GM12865 (cell line): ENCODE data around the gene TTC39C.

ENCODE experiments used
- DNase-seq: peaks from one replicate; pipeline ENCODE4 v3.0.0; 2010; ENCODE audit warnings: low read depth
- H3K4me3 ChIP-seq: 2 replicates; pipeline ENCODE4 v1.5.1; 2011; ENCODE audit warnings: mild to moderate bottlenecking, low read depth, low read length, control low read depth
- TF ChIP-seq, protein P1 (sequence below): IDR thresholded peaks from 2 replicates; pipeline ENCODE4 v1.5.1; 2011; ENCODE audit warnings: low read length, control low read depth, low read depth, inconsistent platforms; ENCODE audit not compliant: insufficient read depth; ENCODE audit errors: missing control alignments

The TTC39C gene

DNA sequence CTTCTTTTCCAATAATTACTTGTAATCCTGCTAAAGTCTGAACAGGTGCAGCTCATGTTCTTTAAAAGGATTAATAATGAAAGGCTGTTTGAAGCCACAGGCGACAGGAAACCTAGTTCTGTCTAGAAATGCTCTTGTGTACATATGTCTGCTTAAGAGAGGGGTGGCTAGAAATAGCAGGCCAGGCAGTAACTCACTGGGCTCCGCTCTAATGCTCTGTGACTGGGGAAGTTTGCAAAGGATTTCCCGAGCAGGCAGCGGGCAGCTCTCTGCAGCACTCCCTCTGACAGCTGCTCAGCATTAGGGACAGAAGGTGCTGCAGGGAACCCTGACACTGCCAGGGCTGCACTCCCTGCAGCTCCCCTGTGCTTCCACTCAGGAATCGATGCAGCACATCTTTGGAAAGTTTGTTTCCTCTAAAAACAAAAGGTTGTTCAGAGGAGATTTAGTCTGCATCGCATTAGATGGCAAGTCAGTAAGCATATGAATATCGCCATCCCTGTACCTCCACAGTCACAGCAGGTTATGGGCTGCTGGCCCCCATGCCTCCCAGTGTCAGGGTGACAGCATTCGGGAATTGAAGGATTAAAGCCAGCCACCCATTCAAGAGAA, 33.1 kb upstream of the TTC39C start:
- peak; percentile 78 for DNase-seq
- TF ChIP-seq, protein P1, sequence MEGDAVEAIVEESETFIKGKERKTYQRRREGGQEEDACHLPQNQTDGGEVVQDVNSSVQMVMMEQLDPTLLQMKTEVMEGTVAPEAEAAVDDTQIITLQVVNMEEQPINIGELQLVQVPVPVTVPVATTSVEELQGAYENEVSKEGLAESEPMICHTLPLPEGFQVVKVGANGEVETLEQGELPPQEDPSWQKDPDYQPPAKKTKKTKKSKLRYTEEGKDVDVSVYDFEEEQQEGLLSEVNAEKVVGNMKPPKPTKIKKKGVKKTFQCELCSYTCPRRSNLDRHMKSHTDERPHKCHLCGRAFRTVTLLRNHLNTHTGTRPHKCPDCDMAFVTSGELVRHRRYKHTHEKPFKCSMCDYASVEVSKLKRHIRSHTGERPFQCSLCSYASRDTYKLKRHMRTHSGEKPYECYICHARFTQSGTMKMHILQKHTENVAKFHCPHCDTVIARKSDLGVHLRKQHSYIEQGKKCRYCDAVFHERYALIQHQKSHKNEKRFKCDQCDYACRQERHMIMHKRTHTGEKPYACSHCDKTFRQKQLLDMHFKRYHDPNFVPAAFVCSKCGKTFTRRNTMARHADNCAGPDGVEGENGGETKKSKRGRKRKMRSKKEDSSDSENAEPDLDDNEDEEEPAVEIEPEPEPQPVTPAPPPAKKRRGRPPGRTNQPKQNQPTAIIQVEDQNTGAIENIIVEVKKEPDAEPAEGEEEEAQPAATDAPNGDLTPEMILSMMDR, result no peak
- H3K4me3 ChIP-seq, result no peak overlapping the region

DNA sequence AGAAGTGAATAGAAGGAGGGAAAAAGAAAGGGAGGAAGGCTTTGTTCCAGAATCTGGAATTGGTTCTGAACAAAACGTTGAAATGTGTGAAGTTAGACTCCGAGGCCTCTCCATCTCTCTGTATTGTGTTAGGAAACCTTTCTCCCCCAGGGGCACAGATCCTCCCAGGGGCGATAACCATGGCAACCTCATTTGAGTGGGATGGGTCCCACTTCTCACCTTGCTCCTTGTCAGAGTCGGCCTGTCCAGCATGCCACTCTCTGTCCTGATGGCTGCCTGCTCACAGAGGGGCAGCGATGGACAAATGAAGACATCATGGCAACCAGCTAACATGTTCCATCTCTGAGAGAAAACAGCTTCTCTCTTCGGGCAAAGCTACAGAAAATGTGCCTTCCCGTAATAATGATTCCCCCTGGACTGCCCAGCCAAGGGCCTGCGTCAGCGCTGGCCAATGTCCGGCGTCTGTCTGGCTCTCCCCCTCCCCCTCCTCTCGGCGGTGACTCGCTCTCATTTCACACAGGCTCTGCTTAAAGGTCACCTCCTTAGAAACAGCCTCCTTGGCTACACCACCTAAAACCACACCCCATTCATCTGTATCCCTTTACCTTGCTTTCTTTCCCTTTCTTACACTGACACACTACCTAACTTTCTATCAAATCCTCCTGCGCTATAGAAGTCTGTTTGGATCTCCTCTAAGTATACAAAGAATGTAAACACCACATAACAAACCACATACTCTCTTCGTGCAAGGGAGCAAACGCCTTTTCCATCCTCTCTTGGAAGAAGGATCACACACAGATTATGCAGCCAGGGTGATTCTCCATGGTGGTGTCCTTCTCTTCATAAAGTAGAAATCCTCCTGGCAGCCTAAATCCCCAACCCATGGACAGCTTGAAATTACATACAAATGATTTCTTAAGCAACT, 32.1 kb upstream of the TTC39C start:
- TF ChIP-seq, protein P1, result no peak
- no peak for DNase-seq
- H3K4me3 ChIP-seq, result no peak overlapping the region

DNA sequence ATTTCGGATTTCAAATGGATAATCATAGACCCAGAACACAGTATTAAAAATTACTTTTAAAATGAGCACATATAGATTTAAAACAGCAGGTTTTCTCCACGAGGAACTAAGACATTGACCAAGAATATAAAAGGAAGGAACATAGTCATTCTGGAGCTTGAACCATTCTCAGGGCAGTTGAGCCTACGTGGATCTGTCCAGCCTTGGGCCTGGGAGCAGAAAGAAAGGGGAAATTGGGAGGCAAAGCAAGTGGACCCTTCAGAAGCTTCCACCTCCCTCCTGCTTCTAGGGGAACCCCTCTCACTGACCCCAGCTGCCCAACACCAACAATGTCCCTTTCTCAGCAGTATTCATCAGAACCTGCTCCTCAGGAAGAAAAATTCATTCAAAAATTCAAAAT, 31.4 kb upstream of the TTC39C start:
- no peak overlapping the region for H3K4me3 ChIP-seq
- TF ChIP-seq, protein P1, result no peak
- no peak for DNase-seq

DNA sequence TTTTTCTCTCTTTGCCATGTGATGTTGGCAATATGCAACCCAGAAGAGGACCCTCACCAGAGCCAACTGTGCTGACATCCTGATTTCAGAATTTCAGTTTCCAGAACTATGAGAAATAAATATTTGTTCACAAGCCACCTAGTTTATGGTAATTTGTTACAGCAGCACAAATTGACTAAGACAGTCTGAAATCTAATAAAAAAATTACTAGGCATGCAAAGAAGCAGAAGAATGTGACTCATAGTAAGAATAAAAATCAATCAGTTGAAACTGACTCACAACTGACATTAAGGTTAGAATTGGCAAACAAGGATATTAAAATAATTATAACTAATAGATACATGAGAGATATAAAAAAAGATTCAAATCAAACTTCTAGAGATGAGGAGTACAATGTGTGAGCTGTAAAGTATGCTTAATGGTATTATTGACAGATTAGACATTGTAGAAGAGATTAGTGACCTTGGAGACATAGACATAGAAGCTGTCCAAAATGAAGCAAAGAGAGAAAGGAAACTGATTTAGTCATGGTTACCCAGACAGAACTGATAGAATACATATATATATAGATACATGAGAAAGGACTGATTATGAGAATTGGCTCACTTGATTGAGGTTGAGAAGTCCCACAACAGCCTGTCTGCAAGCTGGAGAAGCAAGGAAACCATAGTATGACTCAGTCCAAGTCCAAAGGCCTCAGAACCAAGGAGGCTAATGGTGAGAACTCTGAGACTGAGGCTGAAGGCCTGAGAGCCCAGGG, 27.8 kb upstream of the TTC39C start:
- peak; percentile 85 for DNase-seq
- TF ChIP-seq, protein P1, result no peak

DNA sequence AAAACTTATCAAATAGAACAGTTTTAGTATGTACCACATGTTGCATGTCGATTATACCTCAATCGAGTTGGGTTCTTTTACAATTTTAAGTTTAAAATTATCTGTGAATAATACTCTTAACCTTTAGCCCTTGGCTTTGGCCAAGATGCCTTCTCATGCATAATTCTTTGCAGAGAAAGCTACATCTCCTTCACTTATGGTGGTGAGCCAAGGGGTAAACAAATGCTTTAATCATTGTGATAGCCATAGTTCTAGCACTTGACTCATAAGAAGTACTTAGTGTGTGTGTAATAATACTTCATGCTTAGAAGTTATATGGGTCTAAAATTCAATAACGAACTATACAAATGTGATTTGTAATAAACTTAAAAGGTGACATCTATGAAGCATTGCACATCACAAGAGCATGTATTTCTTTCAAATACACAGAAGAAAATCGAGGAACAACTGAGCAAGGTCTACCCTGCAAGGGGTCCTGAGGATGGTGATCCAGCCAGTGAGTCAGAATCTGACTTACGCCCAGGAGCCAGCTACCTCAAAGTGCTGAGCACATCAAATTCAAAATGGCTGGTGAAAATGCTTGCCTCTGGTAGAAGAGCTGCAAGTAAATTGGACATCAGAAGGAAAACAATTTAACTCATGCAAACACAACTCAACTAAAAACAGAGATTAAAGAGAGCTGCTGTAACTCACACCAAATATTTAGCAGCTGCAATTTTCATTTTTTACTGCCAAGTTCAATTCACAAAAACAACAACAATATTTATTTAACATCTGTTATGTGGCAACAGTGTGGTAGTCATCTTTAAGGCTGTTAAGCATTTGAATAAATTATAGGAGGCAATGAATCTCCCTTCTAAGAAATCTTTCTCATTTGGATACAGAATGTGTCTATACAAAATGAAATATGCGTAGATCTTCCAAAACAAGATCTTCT, 23.8 kb upstream of the TTC39C start:
- no peak overlapping the region for H3K4me3 ChIP-seq
- no peak for DNase-seq
- TF ChIP-seq, protein P1, result no peak

More for the DNA sequence above, 27.8 kb upstream of the TTC39C start:
- no peak overlapping the region for H3K4me3 ChIP-seq

DNA sequence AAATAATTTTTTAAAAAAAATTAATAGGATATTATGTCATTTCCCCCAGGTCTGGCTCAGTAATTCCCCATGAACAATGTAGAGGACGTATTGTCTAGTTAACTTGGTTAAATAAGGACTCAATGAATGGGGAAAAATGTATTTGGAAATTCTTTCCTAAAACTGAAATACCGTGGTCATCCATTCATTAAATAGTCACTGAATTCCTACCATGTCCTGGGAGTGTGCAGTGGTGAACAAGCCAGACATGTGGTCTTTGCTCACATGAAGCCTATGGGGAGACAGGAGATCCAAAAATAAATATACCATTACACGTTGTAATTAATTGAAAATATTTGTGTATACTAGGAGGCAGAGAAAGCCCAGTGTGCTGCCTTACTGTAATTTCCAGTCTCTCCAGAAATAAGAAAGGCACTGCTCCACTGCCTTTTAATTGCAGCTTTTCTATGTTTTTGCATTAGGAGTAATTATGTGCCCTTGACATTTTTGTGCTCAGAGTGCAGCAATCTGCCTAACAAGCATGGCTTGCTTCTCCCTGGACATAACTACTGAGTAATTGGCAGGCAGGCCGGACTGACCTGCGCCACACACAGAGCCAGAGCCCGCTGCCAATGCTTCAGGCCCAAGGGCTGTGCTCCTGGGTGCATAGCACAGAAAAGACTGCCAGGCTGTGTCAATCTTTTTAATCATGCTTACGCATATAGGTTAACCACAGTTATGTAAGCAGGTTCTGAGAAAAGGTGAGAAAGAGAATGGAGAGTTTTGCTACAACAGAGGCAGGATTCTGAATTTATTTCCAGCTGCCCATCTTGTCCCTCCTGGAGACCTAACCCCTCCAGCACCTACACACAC, 22.2 kb upstream of the TTC39C start:
- DNase-seq, result peak; percentile 61
- TF ChIP-seq, protein P1, result no peak
- peak overlapping the region; percentile 55 for H3K4me3 ChIP-seq
